GM19193 (cell line): ENCODE results near the gene RFPL4A.
"Not testable (repeated sequence)": the region's sequence is repeated elsewhere in the genome, so short reads cannot be mapped to it uniquely, and the experiment has no call there.

ENCODE experiments used
- POLR2A ChIP-seq: IDR thresholded peaks from 4 replicates; pipeline ENCODE4 v1.6.1; 2011; ENCODE audit not compliant: insufficient read depth, insufficient read length; ENCODE audit errors: extremely low read depth

The RFPL4A gene

DNA sequence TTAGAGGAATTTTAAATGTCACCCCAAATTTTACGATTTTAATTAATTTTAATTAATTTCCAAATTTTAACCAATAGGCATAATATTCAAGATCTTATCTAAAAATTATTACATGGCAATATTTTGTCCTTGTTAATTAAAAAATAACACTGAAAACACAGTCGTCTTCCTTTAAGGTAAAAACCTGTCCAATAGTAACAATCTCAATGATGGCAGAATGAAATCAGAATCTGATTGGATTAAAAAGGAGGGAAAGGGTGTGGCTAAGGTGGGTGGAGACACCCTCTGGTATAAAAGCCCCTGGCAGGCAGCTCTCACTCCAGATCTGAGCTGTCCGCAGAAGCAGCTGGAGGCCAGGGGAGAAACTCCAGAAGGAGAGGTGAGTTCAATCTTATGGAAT lies at the start of gene RFPL4A:
RFPL4A (plus strand) TSS at position 301 of the 400 bp plus-strand sequence. CDS start 2,704 bp downstream, outside the sequence.
- not testable (repeated sequence) for TF ChIP-seq POLR2A

DNA sequence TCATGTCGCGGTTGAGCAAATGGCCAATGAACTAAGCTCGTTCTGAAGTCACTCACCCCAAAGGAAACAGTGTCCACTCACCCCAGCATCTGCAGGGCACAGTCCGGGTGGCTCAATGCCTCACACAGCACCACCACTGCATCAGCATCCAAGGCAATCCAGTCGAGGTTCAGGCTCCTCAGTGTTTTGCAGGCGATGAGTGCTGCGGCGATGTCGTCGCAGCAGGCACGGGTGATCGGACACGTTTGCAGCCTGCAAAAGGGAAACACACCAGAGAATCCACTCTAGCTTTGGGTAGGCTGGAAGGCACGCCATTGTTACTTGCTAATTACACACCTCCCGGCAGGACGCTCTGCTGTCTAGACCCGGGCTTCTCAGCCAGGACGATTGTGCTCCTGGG lies 47.2 kb upstream of the RFPL4A start:
- TF ChIP-seq POLR2A = no peak

DNA sequence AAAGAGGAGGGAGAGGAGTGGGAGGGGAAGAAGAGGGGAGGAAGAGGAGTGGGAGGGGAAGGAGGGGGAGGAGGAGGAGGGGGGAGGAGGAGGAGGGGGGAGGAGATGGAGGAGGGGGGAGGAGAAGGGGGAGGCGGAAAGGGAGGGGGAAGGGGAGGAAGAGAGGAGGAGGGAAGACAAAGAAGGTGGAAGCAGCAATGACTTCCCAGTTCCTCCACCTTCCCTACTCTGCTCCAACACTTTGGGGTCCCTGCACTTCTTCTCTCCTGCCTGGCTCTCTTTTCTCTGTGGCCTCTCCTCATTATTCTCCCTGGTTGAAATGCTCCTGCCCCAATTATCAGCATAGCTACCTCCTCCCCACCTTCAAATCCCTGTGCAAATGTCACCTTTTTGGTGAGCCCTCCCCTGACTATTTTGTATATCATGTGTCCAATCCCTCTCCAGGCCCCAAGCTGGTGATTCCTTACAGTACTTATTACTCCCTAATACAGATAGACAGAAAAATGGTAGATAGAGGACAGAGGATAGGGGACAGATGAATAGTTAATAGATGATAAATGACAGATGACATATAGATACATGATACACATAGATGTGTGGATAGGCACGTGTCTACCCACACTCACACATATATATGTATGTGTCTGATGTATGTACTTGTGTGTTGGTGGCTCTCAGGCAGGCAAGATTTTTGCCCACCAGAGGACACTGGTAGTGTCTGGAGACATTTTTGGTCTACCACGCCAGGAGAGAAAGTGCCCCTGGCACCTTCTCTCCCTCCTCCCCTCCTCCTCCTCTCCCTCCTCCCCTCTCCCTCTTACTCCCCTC lies 45.9 kb upstream of the RFPL4A start:
- no peak for TF ChIP-seq POLR2A

DNA sequence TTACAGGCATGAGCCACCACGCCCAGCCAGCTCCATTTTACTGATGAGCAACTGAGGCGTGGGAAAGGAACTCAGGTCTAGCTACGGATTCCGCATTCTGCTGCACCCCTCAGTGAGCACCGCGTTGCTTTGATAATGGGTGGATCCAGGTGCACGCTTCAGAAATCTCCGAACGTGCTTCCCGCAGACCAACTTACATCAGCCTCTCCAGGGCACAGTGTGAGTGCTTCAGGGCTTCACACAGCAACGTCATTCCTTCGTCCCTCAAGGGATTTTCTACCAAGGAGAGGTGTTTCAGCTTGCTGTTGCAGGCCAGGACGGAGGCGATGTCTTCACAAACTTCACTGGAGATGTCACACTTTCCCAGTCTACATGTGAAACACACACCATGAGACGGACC lies 42.4 kb upstream of the RFPL4A start:
- no peak for TF ChIP-seq POLR2A

DNA sequence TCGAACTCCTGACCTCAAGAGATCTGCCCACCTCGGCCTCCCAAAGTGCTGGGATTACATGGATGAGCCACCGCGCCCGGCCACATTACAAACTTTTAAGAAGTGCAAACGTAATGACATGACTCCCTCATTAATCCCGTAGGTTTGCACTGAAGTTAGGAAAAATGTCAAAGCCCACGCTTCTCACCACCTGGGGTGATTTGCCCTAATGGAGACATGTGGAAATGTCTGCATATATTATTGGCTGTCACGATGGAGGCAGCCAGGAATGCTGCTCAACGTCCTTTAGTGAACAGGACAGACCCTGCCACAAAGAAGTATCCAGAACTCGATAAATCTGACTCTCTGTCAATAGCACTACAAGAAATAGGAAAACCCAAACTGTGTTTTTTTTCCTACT lies 41.6 kb upstream of the RFPL4A start:
- TF ChIP-seq POLR2A = no peak

DNA sequence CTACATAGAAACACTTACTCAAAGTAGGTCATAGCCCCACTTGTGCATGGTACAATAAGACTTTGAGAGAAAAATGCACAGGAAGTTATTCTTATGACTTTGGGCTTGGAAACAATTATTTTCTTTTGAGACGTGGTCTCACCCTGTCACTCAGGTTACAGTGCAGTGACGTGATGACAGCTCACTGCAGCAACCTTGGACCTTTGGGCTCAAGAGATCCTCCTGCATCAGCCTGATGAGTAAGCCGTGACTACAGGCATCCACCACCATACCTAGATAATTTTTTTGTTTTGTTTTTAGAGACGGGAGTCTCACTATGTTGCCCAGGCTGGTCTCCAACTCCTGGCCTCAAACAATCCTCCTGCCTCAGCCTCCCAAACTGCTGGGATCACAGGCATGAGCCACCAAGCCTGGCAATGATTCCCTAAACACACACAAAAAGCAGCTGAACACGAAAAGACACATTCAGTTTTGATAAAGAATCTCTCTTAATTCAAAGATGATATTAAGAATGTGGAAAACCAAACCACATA lies 38.6 kb upstream of the RFPL4A start:
- no peak for TF ChIP-seq POLR2A

DNA sequence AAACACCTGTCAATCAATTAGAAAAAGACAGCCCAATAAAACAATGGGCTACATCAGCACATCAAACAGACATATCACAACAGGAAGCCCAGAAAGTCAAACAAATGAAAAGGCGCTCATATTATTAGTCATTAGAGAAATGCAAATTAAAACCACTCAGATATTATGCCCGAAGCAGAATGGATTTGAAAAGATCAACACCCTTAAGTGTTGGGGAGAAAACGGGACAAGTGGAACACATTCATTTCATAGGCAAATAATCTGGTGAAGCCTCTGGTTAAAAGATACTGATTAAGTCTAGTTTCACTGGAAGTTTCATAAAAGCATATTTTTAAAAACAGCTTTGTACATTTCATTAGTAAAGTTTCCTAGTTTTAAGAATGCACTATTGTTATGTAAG lies 38.1 kb upstream of the RFPL4A start:
- TF ChIP-seq POLR2A = no peak

DNA sequence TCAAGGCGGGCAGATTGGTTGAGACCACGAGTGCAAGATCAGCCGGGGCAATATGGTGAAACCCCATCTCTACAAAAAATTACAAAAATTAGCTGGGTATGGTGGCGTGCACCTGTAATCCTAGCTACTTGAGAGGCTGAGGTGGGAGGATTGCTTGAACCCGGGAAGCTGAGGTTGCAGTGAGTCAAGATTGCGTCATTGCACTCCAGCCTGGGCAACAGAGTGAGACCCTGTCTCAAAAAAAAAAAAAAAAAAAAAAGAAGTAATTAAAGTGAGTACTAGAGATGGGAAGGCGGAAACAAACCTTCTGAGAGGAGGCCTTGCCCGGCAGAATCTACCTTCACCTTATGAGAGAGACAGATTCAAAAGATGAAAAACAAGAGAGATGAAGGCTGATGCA lies 35.4 kb upstream of the RFPL4A start:
- TF ChIP-seq POLR2A = no peak

DNA sequence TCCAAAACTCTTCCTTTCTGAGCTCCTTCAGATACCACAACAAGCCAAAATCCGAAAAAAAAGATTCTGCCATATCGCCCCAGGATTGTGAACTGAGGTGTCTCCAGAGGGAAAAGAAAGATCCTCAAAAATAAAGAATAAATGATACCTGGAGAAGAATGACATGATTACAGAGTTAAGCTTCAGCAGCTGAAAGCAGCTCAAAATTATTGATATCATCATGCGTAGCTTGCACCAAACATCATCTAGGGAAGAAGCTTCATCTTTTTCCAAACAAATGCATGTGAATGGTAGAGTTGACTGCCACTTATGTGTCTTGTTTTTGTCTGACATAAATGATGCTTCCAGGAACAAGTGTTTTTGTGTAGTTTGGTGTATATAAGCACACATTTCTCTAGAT lies 20.6 kb upstream of the RFPL4A start, which contains the start of gene NLRP9:
NLRP9 (minus strand) TSS at position 101 of the 400 bp plus-strand sequence; CDS start at position 73, 28 bp downstream.
- no peak for TF ChIP-seq POLR2A

DNA sequence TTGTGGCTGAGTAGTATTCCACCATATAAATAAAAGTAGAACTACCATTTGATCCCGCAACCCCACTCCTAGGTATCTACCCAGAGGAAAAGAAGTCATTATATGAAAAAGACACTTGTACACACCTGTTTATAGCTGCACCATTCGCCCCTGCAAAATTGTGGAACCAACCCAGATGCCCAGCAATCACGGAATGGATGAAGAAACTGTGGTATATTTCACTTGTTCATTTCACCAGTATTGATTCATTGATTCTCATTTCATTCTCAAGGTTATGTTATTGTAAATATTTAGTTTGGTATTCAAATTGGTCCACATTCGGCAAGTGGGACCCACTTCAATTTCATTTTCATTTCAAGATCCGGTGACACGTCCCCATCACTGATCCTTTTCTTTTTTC lies 8.2 kb upstream of the RFPL4A start:
- TF ChIP-seq POLR2A = no peak

DNA sequence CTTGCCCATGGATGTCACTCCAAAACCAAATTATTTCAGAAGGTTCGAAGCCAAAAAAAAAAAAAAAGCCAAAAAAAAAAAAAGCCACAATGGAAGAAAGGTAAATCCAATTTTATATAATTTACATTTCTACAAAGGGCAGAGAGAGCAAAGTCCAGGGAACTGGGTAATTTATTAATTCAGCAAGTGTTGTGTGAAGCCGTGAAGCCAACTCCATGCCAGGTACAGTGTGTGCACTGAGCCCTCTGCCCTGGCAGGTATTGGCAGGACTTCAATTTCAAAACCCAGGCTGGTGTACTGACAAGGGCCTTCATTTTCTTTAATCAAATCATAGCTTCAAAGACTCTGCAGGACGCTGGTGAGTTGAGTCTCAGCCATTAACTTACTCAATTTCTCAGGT lies 5.5 kb upstream of the RFPL4A start:
- TF ChIP-seq POLR2A = no peak

DNA sequence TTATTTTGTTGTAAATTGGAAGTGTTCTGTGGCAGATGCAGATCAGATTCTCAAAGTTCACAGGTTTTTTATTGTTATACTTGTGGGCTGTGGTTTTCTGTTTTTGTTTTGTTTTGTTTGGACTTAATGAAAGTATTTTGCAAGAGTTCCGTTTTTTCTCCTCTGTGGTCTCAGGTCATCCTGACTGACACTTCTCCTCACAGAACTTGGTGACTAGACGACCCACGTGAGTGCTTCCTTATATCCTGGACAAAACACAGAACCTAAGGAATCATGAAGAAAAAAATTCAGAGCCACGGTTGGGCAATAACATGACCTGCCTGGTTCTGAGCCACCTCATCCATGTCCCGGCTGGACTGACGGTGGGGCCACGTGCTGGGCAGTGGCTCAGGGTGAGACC lies 7.6 kb downstream of the RFPL4A start:
- TF ChIP-seq POLR2A = no peak

DNA sequence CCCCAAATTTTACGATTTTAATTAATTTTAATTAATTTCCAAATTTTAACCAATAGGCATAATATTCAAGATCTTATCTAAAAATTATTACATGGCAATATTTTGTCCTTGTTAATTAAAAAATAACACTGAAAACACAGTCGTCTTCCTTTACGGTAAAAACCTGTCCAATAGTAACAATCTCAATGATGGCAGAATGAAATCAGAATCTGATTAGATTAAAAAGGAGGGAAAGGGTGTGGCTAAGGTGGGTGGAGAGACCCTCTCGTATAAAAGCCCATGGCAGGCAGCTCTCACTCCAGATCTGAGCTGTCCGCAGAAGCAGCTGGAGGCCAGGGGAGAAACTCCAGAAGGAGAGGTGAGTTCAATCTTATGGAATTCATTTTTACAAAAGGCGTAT lies 9.9 kb downstream of the RFPL4A start, which contains the start of gene RFPL4AL1:
RFPL4AL1 (plus strand) TSS at position 301 of the 400 bp plus-strand sequence. CDS start 2,687 bp downstream, outside the sequence.
- not testable (repeated sequence) for TF ChIP-seq POLR2A

DNA sequence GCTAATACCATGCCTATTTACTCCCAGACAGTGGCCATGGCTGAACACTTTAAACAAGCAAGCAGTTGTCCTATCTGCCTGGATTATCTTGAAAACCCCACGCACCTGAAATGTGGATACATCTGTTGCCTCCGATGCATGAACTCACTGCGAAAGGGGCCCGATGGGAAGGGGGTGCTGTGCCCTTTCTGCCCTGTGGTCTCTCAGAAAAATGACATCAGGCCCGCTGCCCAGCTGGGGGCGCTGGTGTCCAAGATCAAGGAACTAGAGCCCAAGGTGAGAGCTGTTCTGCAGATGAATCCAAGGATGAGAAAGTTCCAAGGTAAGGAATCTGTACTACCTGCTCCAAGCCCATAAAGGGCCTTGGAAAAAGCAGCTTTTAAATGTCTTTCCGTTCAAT lies 18.6 kb downstream of the RFPL4A start:
- TF ChIP-seq POLR2A = no peak

DNA sequence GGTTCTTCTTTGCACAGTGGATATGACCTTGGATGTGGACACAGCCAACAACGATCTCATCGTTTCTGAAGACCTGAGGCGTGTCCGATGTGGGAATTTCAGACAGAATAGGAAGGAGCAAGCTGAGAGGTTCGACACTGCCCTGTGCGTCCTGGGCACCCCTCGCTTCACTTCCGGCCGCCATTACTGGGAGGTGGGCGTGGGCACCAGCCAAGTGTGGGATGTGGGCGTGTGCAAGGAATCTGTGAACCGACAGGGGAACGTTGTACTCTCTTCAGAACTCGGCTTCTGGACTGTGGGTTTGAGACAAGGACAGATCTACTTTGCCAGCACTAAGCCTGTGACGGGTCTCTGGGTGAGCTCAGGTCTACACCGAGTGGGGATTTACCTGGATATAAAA lies 19.4 kb downstream of the RFPL4A start:
- TF ChIP-seq POLR2A = no peak

DNA sequence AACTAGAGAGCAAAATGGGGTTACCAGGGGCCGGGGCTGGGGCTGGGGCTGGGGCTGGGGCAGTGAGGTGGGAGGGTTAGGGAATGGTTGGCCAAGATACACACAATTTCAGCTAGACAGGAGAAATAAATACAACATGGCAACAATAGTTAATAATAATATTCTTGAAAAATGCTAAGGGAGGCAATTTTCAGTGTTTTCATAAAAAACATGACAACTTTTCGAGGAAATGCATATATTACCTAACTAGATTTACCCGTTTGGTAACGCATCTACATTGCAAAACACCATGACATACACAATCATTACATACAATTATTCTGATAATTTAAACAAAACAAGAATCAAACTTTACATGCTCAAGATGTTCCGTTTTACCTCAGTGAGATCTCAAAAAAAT lies 22.2 kb downstream of the RFPL4A start:
- TF ChIP-seq POLR2A = no peak

DNA sequence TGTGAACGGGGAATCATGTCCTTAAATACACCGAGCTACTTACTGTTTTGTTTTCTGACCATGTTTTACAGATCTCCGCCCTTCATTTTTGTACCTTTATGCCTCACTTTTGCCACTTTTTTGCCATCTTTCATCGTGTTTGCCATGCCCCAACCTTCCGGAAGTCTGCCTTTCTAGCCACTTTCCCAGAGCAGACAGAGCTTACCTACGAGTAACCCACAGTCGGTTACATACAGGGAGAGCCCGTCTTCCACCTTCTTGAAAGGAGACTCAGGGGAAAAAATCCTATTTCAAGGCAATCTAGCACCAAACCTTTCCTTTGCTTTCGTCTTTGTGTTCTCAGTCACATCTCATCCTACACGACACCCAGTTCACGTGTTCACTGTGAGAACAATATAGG lies 36.1 kb downstream of the RFPL4A start:
- no peak for TF ChIP-seq POLR2A

DNA sequence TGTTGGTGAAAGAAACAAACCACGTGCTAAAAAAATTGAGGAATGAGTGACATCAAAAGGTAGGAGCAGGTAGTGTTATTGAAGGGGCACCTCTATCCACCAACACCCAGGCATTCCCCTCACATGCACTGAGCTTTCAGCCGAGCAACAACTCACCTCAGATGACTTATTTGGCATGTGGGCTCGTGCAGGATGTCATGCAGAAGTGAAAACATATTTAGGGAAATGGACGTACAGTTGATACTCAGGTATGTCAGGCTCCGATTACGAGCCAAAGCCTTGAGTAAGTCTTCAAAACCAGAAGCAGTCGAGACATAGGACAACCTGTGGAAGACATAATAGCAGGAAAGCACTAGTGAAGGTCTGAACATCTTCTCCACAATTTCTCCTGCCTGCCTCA lies 42.5 kb downstream of the RFPL4A start:
- TF ChIP-seq POLR2A = no peak
